HG03439 (cell line): Measurements from ENCODE around the gene SS18.

ENCODE experiments used
- ATAC-seq: cut with Tn5 transposase; IDR thresholded peaks from one replicate; pipeline ENCODE4 v1.9.1; 2021; ENCODE audit warnings: mild to moderate bottlenecking, moderate library complexity; ENCODE audit not compliant: unreplicated experiment

Gene SS18

DNA sequence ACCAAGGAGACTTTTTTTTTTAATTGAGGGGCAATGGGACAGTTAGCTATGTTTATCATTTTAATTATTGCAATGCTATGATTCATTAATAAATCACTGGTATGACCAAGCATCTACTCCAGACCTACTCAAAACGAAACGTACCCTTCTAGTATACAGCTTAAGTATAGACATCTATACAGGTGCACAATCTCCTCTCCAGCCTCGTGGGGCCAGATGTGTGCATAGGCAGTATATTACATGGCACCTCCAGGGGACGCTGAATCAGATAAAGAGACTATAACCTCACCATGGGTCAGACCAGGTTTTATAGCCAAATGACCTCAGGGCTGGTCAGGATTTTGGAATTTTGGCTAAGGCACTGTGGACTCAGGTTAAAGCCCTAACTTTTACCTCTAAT is 86.6 kb downstream of the SS18 start:
- ATAC-seq, result no peak

DNA sequence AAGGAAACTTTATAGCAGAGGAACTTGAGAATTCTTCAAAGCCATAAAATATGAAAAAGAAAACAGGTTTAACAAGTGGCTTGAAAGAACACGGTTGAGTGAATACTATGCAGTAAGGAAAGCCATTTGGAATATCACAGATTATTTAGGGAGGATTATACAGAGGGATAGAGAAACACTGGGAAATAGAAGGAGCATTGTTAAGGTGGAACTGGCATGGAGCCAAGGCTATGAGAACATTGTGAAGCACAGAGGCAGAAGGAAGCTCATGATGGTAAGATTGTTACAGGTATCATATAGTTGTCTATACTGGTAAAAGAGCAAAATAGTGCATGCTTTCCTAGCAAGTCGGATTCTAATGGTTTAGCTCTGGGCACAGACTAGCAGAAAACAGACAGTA is 87.1 kb downstream of the SS18 start:
- no peak for ATAC-seq

DNA sequence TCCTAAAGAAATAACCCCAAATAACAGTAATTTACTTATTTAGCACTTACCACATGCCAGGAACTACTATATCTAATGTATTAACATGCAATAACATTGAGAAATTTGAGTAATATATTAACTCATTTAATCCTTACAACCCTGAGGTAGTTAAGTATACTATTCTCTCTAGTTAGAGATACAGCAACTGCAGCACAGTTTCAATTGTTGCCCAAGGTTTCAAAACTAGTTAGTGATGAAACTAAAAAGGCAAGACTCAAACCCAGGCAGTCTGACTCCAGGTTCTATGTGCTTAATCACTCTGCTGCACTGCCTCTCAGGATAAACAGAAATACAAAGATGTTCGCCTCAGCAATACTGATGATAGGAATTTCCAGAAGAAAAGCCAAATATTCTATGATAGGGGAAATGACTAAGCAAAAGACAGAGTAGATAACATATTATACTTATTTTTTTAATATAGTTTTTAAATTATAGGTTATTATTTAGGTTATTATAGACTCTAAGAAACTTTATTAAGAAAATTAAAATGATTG is 88.0 kb downstream of the SS18 start:
- no peak for ATAC-seq

DNA sequence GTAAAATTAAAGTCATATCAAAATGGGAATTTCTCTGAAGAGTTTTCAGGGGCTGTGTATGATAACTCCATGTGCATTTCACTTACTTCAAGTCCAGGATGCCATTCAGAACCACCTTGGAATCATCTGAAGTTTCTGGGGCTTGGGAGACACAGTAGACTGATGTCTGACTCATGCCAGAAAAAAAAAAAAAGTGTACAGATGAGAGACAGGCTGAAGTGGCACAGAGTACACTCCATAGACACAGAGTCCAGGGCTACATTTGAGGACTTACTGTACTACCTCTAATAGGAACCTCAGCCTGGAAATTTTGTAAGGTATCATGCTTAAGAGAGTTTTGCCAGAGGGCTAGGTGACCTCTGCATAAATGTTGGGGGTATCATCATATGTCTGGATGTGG is 92.0 kb downstream of the SS18 start:
- no peak for ATAC-seq

DNA sequence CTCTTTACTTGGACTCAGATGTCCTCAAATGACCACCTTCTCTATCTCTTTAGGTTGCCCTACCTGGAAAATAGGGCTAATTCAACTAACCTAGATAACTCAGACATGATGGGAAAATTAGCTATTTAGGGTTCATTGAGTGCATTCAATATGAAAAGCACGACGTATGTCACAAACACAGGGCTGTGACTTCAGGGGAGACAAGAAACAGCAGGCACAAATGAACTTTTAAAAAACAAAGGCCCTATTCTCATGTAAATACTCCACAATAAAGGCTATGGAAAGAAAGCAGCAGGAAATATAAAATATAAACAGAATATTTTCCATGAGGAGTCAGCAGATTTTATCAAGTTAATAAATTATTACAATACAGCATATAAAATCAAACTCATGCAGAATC is 97.8 kb downstream of the SS18 start:
- no peak for ATAC-seq

DNA sequence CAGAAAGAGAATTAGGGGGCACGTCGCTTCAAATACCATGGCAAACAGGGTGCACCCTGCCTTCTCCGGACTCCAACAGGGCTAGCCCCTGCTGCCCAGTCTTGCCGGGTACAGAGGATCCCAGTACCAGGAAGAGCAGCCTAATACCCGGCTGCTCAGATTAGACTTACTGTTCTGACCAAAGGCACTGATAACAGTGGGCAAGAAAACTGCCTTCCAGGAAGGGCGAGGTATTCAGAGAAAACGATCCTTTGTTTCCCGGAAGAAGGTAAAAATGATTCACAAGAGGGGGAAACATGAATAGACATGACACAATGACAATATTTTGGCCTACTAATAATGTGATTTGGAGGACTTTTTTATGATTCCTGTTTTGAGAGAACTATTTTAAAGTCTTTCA is 99.9 kb downstream of the SS18 start:
- no peak for ATAC-seq

DNA sequence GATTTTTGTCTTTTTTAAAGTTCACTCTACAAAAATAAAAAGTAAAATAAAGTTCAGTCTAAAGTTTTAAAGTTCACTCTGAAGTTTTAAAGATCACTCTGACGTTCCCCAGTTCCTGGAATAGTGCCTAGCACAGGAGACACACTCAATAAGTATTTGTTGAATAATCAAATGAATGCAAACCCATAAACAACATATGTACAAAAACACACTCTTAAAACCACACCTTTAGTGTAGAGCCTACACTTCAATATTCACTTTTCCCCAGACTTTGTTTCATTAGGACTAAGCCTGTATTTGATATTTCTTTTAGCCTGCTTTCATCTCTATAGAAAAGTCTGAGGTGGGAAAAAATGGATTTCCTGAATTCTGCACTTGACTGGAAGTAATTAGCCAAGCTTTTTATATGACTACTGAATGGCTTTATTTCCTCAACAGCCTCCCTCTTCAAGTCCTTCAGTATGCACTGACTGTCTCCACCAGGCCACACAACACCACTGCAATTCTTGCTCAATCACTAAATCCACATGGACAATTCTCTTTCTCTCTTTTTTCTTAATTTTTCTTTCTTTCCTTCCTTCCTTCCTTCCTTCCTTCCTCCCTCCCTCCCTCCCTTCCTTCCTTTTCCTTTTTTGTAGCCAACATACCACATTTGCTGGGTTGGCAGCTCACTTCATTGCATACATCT is 104.6 kb downstream of the SS18 start:
- ATAC-seq, result no peak

DNA sequence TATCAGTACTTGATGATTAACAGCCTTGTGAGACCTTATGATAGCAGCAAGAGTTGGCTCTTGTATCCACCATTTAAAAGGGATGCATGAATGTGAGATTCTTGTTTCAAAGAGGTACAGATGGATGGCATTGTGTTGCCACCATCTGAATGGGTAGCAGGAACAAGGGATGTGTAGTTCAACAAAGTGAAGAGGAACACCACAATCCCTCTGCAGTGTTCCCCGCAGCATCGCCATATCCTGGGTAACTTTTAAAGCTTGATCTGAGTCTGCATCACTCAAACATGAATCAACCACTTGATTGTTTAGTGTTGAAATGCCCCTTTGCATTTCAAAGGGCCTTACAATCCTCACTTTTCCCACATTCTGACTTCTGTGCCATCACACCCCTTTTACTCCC is 106.7 kb downstream of the SS18 start:
- ATAC-seq, result no peak

DNA sequence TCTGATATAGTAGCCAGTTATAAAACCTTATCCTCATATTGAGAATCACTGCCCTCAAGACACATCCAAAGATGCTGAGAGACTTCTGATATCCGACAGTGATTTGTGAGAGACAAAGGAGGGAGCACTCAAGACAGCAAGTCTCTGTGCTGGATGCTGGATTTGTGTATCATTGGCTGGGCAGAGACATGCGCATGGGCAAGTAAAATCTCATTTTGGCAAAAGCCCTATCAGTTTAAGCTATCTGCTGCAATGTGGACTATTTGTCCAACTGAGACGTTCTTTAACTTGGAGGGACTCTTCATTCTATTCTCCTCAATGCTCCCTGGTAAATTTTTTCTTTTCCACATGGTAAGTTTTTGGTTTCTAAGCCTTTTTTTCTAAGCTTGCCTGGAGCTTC is 107.5 kb downstream of the SS18 start:
- ATAC-seq, result no peak

DNA sequence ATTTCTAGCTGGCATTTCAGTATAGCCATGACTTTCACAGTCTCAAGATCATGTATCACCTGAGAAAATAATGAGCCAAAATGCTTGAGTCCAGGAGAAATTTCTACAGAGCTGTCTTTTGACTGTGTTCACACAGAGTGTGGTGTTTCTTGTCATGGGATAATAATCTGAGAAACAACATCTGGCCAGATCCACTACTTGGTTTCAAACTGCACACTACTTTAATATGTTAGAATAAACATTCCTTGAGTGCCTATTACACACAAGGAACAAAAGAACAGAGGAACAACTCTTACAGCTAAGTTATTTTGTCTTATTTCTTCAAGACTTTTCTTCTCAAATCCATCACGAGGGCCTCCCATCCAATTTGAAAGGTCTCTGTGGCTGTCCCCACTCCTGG is 108.3 kb downstream of the SS18 start:
- no peak for ATAC-seq

DNA sequence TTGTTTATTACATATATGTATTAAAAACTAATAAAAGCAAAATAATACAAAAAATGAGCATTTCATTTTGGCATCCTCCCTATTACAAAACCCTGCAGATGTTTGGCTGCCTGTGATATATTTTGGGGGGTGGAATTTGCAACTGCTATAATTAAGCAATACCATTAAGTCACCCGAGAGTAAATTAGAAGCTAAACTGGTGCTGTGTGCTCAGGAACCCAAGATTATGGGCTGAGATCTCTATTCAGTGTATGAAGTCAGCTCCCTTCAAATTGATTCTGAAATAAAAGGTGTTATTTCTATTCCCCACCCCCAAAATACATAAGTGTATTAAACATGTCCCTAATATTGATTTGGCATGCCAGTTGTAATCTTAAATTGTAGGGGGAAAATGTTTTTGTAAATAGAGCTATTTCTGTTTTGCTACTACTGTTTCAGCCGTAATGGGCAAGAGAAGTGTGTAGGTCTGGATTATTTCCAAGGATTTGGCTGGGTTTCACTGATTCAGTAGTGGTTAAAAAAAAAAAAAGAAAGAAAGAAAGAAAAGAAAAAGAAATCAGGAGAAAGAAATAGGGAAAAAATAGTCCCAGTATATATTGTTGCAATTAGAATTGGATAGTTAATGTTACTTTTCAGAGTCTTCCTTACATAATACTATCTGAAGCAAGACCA is 110.9 kb downstream of the SS18 start:
- ATAC-seq, result no peak

DNA sequence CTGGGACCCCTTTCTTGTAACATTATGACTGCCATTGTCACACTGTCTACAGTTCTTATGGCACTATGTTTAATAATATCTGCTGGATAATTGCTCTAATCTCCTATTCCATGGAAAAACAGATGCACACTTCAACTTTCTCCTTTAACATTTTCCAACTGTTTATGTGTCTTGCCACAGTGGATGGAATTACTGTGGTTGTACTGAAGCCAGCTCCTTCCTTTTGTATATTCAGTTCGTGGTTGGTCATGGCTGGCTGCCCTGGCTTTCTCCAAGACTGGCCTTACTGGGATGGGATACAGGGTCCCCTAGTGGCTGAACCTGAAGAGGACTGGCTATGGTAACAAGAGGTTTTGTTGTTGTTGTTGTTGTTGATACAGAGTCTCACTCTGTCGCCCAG is 113.9 kb downstream of the SS18 start:
- ATAC-seq, result no peak

DNA sequence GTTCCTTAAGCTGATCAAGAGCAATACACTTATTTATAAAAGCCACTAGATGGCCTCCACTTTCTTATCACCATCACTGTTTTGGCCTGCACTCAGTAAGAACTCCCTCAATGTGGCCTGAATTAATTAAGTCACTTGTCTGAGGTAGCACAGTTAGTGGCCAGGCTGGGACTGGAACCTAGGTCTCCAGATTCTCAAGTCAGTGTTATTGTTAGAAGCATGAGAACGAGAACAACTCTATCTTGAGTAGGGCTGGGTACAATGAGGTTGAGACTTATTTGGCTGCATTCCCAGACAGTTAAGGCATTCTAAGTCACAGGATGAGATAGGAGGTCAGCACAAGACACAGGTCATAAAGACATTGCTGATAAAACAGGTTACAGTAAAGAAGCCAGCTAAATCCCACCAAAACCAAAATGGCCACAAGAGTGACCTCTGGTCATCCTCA is 115.8 kb downstream of the SS18 start:
- ATAC-seq, result no peak
